Smooth muscle cell (in vitro differentiated cells): Measurements from ENCODE around the gene ABHD1. TPM values are rescaled to one million over a fixed set of nuclear protein-coding genes. Genes with fewer than 3 reads are reported as not detected.

Experiments used
- DNase-seq: peaks from one replicate; lab custom pipeline; 2025; ENCODE audit not compliant: unreplicated experiment; lab: John Stamatoyannopoulos, UW
- H2AFZ ChIP-seq: fragments of 200-600 bp; sonication (generic); 2 replicates; pipeline ENCODE4 v1.6.0; 2016; ENCODE audit warnings: antibody characterized with exemption, low read depth, mild to moderate bottlenecking
- H3F3A ChIP-seq: fragments of 200-600 bp; sonication (generic); 2 replicates; pipeline ENCODE4 v1.6.0; 2017; ENCODE audit warnings: antibody characterized with exemption, low read depth
- H3K27ac ChIP-seq: fragments of 200-600 bp; sonication (generic); 2 replicates; pipeline ENCODE4 v1.5.1; 2016; ENCODE audit warnings: low read depth, mild to moderate bottlenecking
- H3K27me3 ChIP-seq: fragments of 200-600 bp; sonication (generic); 2 replicates; pipeline ENCODE4 v1.6.1; 2016; ENCODE audit warnings: low read depth, mild to moderate bottlenecking
- H3K36me3 ChIP-seq: fragments of 200-600 bp; sonication (generic); 2 replicates; pipeline ENCODE4 v1.5.1; 2016; ENCODE audit warnings: low read depth
- H3K4me1 ChIP-seq: fragments of 200-600 bp; sonication (generic); 2 replicates; pipeline ENCODE4 v1.5.1; 2016; ENCODE audit warnings: low read depth
- H3K4me2 ChIP-seq: fragments of 200-600 bp; sonication (generic); 2 replicates; pipeline ENCODE4 v1.6.0; 2016; ENCODE audit warnings: mild to moderate bottlenecking
- H3K4me3 ChIP-seq: fragments of 200-600 bp; sonication (generic); 2 replicates; pipeline ENCODE4 v1.5.1; 2016; ENCODE audit warnings: mild to moderate bottlenecking
- H3K79me2 ChIP-seq: fragments of 200-600 bp; sonication (generic); 2 replicates; pipeline ENCODE4 v1.6.0; 2016; ENCODE audit warnings: low read depth, mild to moderate bottlenecking
- H3K9ac ChIP-seq: fragments of 200-600 bp; sonication (generic); 2 replicates; pipeline ENCODE4 v1.6.0; 2016; ENCODE audit warnings: low read depth
- H3K9me3 ChIP-seq: fragments of 200-600 bp; sonication (generic); replicated peaks from 2 replicates; pipeline ENCODE4 v1.5.1; 2016; ENCODE audit warnings: low read depth
- H4K20me1 ChIP-seq: fragments of 200-600 bp; sonication (generic); 2 replicates; pipeline ENCODE4 v1.6.0; 2016; ENCODE audit warnings: low read depth
- WGBS: methylation state at CpG from one replicate; pipeline ENCODE4 v1.1.7; 2016; ENCODE audit warnings: low lambda C conversion rate; 5-methylcytosine and 5-hydroxymethylcytosine counted together
- polyA plus RNA-seq: library from polyadenylated mRNA; unstranded; fragments of >200 nt; fragmentation: Nextera tagmentation; extraction: Ambion mirVana; gene quantifications from 2 replicates; pipeline ENCODE4 v1.2.1, GENCODE V29; 2016
- total RNA-seq: library from RNA; depleted of rRNA; stranded (reverse); fragments of >200 nt; gene quantifications from 2 replicates; pipeline ENCODE4 v1.2.3, GENCODE V29; 2014
- TF ChIP-seq, protein P1 (sequence below): fragments of 200-600 bp; sonication (generic); IDR thresholded peaks from 2 replicates; pipeline ENCODE4 v1.5.1; 2017; ENCODE audit warnings: borderline replicate concordance, mild to moderate bottlenecking, antibody characterized with exemption; ENCODE audit not compliant: insufficient read depth, poor library complexity, severe bottlenecking

ABHD1 gene
- total and polyA plus RNA-seq, 2 experiments from 2014 or later = not detected

DNA sequence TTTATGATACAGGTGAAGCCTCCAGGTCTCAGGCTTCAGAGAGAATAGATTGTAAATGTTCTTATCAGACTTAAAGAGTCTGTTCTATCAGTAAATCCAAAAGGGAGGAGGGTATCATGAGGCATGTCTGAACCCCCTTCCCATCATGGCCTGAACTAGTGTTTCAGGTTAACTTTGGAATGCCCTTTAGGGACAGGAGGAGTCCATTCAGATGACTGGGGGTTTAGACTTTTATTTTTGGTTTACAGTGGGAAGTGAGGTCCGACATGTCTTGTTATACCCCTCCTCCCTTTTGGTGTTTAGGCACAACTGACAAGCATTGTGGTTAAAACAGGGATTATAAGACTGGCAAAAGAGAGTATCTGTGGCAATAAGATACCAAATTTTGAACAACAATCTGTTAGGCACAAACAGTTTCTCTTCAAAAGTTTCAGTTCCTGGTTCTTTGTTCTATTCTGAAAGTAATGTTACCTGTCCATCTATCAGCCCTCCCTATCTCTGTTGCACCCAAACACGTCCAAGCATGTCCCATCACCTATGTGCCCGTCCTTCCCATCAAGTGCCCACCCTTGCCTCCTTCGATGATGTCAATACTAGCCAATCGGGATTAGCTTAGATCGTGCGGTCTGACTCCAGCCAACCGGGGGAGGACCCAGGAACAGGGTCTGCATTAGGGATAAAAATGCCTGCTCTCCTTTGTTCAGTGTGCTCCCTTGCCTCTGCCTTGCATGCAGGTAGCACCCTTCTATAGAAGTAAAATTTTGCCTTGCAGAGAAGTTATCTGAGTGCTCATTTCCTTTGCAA lies 41.5 kb downstream of the ABHD1 start:
- Histone ChIP-seq H3K9me3 (no peaks in the 10 kb centered on the region), H3K79me2 (no peaks in the 10 kb centered on the region), H3K4me3 (no peak overlapping the region), H3K27me3 (peaks cover 8% of the 10 kb centered on the region), H3F3A (no peaks in the 10 kb centered on the region), H2AFZ (no peak overlapping the region), H3K4me1 (no peaks in the 10 kb centered on the region), H3K9ac (no peak overlapping the region), H3K36me3 (no peaks in the 10 kb centered on the region), H4K20me1 (no peaks in the 10 kb centered on the region), H3K4me2 (no peak overlapping the region), H3K27ac (no peak overlapping the region)
- TF ChIP-seq, protein P1, sequence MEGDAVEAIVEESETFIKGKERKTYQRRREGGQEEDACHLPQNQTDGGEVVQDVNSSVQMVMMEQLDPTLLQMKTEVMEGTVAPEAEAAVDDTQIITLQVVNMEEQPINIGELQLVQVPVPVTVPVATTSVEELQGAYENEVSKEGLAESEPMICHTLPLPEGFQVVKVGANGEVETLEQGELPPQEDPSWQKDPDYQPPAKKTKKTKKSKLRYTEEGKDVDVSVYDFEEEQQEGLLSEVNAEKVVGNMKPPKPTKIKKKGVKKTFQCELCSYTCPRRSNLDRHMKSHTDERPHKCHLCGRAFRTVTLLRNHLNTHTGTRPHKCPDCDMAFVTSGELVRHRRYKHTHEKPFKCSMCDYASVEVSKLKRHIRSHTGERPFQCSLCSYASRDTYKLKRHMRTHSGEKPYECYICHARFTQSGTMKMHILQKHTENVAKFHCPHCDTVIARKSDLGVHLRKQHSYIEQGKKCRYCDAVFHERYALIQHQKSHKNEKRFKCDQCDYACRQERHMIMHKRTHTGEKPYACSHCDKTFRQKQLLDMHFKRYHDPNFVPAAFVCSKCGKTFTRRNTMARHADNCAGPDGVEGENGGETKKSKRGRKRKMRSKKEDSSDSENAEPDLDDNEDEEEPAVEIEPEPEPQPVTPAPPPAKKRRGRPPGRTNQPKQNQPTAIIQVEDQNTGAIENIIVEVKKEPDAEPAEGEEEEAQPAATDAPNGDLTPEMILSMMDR = no peak
- 92% methylated on average over 8 of the region's 8 CpGs for WGBS
- DNase-seq = no peak

- WGBS = 61% methylated on average over 6 of the region's 6 CpGs
- no peaks in the 10 kb centered on the region for H3K79me2 ChIP-seq
- no peak overlapping the region for H3K9ac ChIP-seq
- H3K27me3 ChIP-seq = peaks cover 33% of the 10 kb centered on the region
- no peak overlapping the region for H3K4me2 ChIP-seq
- no peaks in the 10 kb centered on the region for H3K36me3 ChIP-seq
- no peak for DNase-seq
- TF ChIP-seq, protein P1 = no peak
- H2AFZ ChIP-seq = no peak overlapping the region
- no peak overlapping the region for H3K4me3 ChIP-seq
- peaks cover 5% of the 10 kb centered on the region for H3K4me1 ChIP-seq
- H3F3A ChIP-seq = no peaks in the 10 kb centered on the region
- H3K27ac ChIP-seq = no peak overlapping the region
- H3K9me3 ChIP-seq = no peaks in the 10 kb centered on the region
- H4K20me1 ChIP-seq = no peaks in the 10 kb centered on the region
These were observed 47.1 kb downstream of the ABHD1 start for GRCh38 chr2:27170581-27171337.

GRCh38 chr2:27171351-27171848 lies 47.8 kb downstream of the ABHD1 start:
- no peak overlapping the region for H3K9ac ChIP-seq
- peaks cover 33% of the 10 kb centered on the region for H3K27me3 ChIP-seq
- H4K20me1 ChIP-seq = no peaks in the 10 kb centered on the region
- no peak overlapping the region for H3K4me3 ChIP-seq
- H2AFZ ChIP-seq = no peak overlapping the region
- no peak for DNase-seq
- WGBS = 86% methylated on average over 8 of the region's 8 CpGs
- no peaks in the 10 kb centered on the region for H3K36me3 ChIP-seq
- no peaks in the 10 kb centered on the region for H3K9me3 ChIP-seq
- H3K4me2 ChIP-seq = no peak overlapping the region
- H3F3A ChIP-seq = no peaks in the 10 kb centered on the region
- TF ChIP-seq, protein P1 = no peak
- H3K79me2 ChIP-seq = no peaks in the 10 kb centered on the region
- H3K27ac ChIP-seq = no peak overlapping the region
- H3K4me1 ChIP-seq = peaks cover 5% of the 10 kb centered on the region
